Keratinocyte (primary cell): ENCODE measurements around the gene IRF9. TPM values are rescaled to one million over a fixed set of nuclear protein-coding genes. Genes with fewer than 3 reads are reported as not detected.

Experiments
- DNase-seq: peaks from one replicate; pipeline ENCODE4 v3.0.0-alpha.2; 2011; ENCODE audit warnings: low read depth, missing footprints, low spot score
- FAIRE-seq: peaks from 2 replicates; lab custom pipeline; 2011; peaks lifted over from hg19 to GRCh38; lab: Jason Lieb, UNC
- H2AFZ ChIP-seq: 2 replicates; pipeline ENCODE4 v1.6.0; 2012; ENCODE audit warnings: low read length, control low read depth, inconsistent platforms; ENCODE audit not compliant: control insufficient read depth
- H3K27ac ChIP-seq: 2 replicates; pipeline ENCODE4 v1.5.1; 2011; ENCODE audit warnings: low read length; ENCODE audit not compliant: control insufficient read depth, insufficient read depth
- H3K27me3 ChIP-seq: 3 replicates; pipeline ENCODE4 v1.6.0; 2011; ENCODE audit warnings: low read length; ENCODE audit not compliant: control insufficient read depth, insufficient read depth; ENCODE audit errors: extremely low read depth
- H3K36me3 ChIP-seq, 2 experiments: 2 replicates in 1 of 2; 3 replicates in 1 of 2; pipeline ENCODE4 v1.5.1; 2011; ENCODE audit warnings: low read length in 2 of 2, mild to moderate bottlenecking in 1 of 2; ENCODE audit not compliant: control insufficient read depth in 2 of 2, insufficient read depth in 2 of 2; ENCODE audit errors: extremely low read depth in 1 of 2
- H3K4me1 ChIP-seq: 3 replicates; pipeline ENCODE4 v1.5.1; 2011; ENCODE audit warnings: low read length; ENCODE audit not compliant: control insufficient read depth, insufficient read depth; ENCODE audit errors: extremely low read depth
- H3K4me2 ChIP-seq: 3 replicates; pipeline ENCODE4 v1.6.0; 2011; ENCODE audit warnings: low read depth, low read length; ENCODE audit not compliant: control insufficient read depth, insufficient read depth; ENCODE audit errors: extremely low read depth
- H3K4me3 ChIP-seq, 3 experiments: fragments of 200-600 bp in 1 of 3; sonication (generic) in 1 of 3; 2 replicates in 2 of 3; 3 replicates in 1 of 3; pipeline ENCODE4 v1.5.1; 2011 to 2016; ENCODE audit warnings: low read length in 3 of 3, mild to moderate bottlenecking in 3 of 3, control low read depth in 2 of 3, inconsistent platforms in 1 of 3, low read depth in 1 of 3, mixed read lengths in 1 of 3, mixed run types in 1 of 3, moderate library complexity in 1 of 3; ENCODE audit not compliant: control insufficient read depth in 2 of 3, insufficient read depth in 2 of 3; ENCODE audit errors: extremely low read depth in 1 of 3
- H3K79me2 ChIP-seq: 2 replicates; pipeline ENCODE4 v1.6.0; 2012; ENCODE audit warnings: low read length; ENCODE audit not compliant: control insufficient read depth, insufficient read depth
- H3K9ac ChIP-seq: 3 replicates; pipeline ENCODE4 v1.6.0; 2011; ENCODE audit warnings: low read length; ENCODE audit not compliant: control insufficient read depth, insufficient read depth; ENCODE audit errors: extremely low read depth
- H3K9me1 ChIP-seq: 3 replicates; pipeline ENCODE4 v1.6.0; 2011; ENCODE audit warnings: low read length; ENCODE audit not compliant: control insufficient read depth, insufficient read depth; ENCODE audit errors: extremely low read depth
- H3K9me3 ChIP-seq: 2 replicates; pipeline ENCODE4 v1.5.1; 2012; ENCODE audit warnings: low read depth, low read length; ENCODE audit not compliant: control insufficient read depth
- H4K20me1 ChIP-seq: 3 replicates; pipeline ENCODE4 v1.6.0; 2011; ENCODE audit warnings: low read length; ENCODE audit not compliant: control insufficient read depth, insufficient read depth; ENCODE audit errors: extremely low read depth
- EZH2 ChIP-seq: IDR thresholded peaks from one replicate; pipeline ENCODE4 v1.6.1; 2012; ENCODE audit warnings: inconsistent platforms, mild to moderate bottlenecking, low read length, moderate library complexity
- dilution Hi-C: fragments of 300-500 bp; cut with MboI; formaldehyde crosslinking; loops from one replicate; pipeline ENCODE4 v1.7.0; 2020; ENCODE audit warnings: low sequenced_read_pairs; ENCODE audit not compliant: extremely low pct_ligation_motif_present
- polyA plus RNA-seq, 5 experiments: library from polyadenylated mRNA; depleted of rRNA in 3 of 5; stranded (reverse) in 3 of 5; stranded (forward) in 1 of 5; unstranded in 1 of 5; fragments of >200 nt; gene quantifications; 1 replicate in 1 of 5; 2 replicates in 3 of 5; 3 replicates in 1 of 5; pipeline versions ENCODE4 v1.2.1 to v1.2.3, GENCODE V29; 2011 to 2012; ENCODE audit warnings: missing spikeins in 2 of 5, low read depth in 1 of 5, low replicate concordance in 1 of 5
- TF ChIP-seq, protein P1 (sequence below), 3 experiments: IDR thresholded peaks in 1 of 3; conservative IDR thresholded peaks in 1 of 3; optimal IDR thresholded peaks in 1 of 3; 2 replicates in 2 of 3; 3 replicates in 1 of 3; pipeline versions ENCODE3 to v1.5.1; 2011; ENCODE audit warnings: low read length in 3 of 3, mild to moderate bottlenecking in 3 of 3, moderate library complexity in 2 of 3, control low read depth in 1 of 3, inconsistent platforms in 1 of 3; ENCODE audit not compliant: insufficient read depth in 2 of 3; ENCODE audit errors: extremely low read depth in 1 of 3

IRF9 gene
- polyA plus RNA-seq, 1 donor (not counting 4 experiments of a cell fraction or from before 2014, with no cell fraction given) = 117 TPM

DNA sequence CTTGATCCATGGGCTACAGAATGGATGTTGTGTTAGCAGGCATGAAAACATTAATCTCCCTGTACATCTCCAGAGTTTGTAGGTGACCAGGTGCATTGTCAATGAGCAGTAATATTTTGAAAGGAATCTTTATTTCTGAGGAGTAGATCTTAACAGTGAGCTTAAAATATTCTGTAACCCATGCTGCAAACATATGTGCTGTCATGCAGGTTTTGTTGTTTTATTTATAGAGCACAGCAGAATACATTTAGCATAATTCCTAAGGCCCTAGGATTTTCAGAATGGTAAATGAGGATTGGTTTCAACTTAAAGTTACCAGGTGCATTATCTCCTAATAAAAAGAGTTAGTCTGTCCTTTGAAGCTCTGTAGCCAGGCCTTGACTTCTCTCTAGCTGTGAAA lies 34.1 kb upstream of the IRF9 start:
- H3K4me1 ChIP-seq = no peaks in the 10 kb centered on the region
- no peak overlapping the region for H3K27ac ChIP-seq
- TF ChIP-seq, protein P1, sequence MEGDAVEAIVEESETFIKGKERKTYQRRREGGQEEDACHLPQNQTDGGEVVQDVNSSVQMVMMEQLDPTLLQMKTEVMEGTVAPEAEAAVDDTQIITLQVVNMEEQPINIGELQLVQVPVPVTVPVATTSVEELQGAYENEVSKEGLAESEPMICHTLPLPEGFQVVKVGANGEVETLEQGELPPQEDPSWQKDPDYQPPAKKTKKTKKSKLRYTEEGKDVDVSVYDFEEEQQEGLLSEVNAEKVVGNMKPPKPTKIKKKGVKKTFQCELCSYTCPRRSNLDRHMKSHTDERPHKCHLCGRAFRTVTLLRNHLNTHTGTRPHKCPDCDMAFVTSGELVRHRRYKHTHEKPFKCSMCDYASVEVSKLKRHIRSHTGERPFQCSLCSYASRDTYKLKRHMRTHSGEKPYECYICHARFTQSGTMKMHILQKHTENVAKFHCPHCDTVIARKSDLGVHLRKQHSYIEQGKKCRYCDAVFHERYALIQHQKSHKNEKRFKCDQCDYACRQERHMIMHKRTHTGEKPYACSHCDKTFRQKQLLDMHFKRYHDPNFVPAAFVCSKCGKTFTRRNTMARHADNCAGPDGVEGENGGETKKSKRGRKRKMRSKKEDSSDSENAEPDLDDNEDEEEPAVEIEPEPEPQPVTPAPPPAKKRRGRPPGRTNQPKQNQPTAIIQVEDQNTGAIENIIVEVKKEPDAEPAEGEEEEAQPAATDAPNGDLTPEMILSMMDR (optimal IDR thresholded peaks at IDR 0.05 in 1 of 3, IDR thresholded peaks at IDR 0.05 in 1 of 3, conservative IDR thresholded peaks at IDR 0.05 in 1 of 3; ENCODE audit: extremely low read depth in 1 of 3, insufficient read depth in 2 of 3, low read length in 3 of 3) = no peak
- no peak for TF ChIP-seq EZH2
- DNase-seq (no peak), FAIRE-seq (no peak)
- H2AFZ ChIP-seq = no peak overlapping the region
- no peak overlapping the region for H3K9ac ChIP-seq
- no peaks in the 10 kb centered on the region for H3K27me3 ChIP-seq
- peaks cover 0 to 5% of the 10 kb centered on the region in 2 experiments for H3K36me3 ChIP-seq
- no peaks in the 10 kb centered on the region for H3K79me2 ChIP-seq
- no peaks in the 10 kb centered on the region for H4K20me1 ChIP-seq
- no peaks in the 10 kb centered on the region for H3K9me3 ChIP-seq
- no peaks in the 10 kb centered on the region for H3K9me1 ChIP-seq
- dilution Hi-C loops = no loop called here
- H3K4me3 ChIP-seq = no peak overlapping the region
- H3K4me2 ChIP-seq = no peak overlapping the region

DNA sequence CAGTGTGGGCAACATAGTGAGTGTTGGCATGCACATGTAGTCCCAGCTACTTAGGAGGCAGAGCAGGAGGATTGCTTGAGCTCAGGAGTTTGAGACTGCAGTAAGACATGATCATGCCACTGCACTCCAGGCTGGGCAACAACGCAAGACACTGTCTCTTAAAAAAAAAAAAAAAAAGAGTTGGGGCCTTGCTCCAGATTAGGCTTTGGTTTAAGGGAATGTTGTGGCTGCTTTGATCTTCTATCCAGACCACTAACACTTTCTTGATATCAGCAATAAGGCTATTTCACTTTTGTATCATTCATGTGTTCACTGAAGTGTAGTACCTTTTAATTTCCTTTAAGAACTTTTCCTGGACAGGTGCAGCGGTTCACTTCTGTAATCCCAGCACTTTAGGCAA lies 33.4 kb upstream of the IRF9 start:
- Histone ChIP-seq H3K27me3 (no peaks in the 10 kb centered on the region), H3K9me3 (no peaks in the 10 kb centered on the region), H3K4me1 (peaks cover 7% of the 10 kb centered on the region), H3K27ac (no peak overlapping the region), H3K4me3 (no peak overlapping the region), H3K9ac (no peak overlapping the region), H3K36me3 (peaks cover 0 to 2% of the 10 kb centered on the region in 2 experiments), H3K9me1 (no peaks in the 10 kb centered on the region), H2AFZ (no peak overlapping the region), H4K20me1 (no peaks in the 10 kb centered on the region), H3K79me2 (no peaks in the 10 kb centered on the region), H3K4me2 (no peak overlapping the region)
- dilution Hi-C loops = no loop called here
- FAIRE-seq (no peak), DNase-seq (no peak)
- TF ChIP-seq EZH2 = no peak
- TF ChIP-seq, protein P1 (optimal IDR thresholded peaks at IDR 0.05 in 1 of 3, IDR thresholded peaks at IDR 0.05 in 1 of 3, conservative IDR thresholded peaks at IDR 0.05 in 1 of 3; ENCODE audit: extremely low read depth in 1 of 3, insufficient read depth in 2 of 3, low read length in 3 of 3) = no peak
